ENCODE results near the gene COL9A3.

The COL9A3 gene

DNA sequence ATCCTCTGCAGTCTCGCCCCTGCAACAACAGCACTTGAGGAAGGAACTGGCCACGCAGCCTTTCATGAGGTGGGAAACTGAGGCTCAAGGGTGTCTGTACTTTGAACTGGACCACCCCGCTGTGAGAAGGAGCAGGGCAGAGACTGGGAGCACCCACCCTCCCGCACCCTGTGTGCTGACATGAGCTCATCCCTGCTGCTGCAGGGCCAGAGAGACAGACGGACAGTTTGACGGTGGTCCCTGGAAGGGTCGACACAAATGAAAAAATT lies 37.5 kb upstream of the COL9A3 start:
- no peak for DNase-seq

DNA sequence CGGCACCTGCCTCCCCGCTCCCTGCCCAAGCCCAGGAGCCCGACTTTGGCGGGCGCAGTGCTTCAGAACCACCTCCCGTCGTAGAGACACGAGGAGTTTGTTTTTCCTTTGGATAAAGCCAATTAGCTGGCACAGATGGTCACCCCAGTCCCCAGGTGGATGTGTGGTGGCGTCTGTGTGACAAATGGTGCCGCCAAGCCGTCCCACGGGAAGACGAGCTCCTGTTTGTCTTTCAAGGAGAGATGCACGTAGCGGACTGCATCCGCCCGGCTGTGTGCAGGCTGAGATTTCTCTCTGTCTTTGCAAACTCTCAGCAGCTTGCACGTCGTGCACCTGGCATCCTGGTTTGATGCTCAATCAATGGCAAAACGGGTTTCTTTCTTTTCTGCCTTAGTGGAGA lies 36.6 kb upstream of the COL9A3 start:
- no peak for DNase-seq

DNA sequence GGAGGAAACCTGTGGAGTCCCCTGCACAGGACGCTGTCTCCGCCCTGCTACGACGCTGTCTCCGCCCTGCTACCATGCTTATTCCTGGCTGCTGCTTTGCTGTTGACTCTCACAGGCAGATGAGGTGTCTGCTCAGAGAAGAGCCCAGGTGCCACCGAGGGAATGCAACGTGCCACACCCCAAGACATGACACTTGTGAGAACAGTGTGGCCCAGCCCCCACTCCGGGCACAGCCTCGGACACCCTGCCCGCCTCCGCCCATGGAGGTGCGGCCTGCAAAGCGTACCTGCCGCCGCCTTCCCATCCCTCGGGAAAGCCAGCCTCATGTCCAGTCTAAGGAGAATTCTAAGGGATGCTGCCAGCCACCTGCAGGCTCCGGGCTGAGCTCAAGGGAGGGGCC lies 36.2 kb upstream of the COL9A3 start:
- no peak for DNase-seq

DNA sequence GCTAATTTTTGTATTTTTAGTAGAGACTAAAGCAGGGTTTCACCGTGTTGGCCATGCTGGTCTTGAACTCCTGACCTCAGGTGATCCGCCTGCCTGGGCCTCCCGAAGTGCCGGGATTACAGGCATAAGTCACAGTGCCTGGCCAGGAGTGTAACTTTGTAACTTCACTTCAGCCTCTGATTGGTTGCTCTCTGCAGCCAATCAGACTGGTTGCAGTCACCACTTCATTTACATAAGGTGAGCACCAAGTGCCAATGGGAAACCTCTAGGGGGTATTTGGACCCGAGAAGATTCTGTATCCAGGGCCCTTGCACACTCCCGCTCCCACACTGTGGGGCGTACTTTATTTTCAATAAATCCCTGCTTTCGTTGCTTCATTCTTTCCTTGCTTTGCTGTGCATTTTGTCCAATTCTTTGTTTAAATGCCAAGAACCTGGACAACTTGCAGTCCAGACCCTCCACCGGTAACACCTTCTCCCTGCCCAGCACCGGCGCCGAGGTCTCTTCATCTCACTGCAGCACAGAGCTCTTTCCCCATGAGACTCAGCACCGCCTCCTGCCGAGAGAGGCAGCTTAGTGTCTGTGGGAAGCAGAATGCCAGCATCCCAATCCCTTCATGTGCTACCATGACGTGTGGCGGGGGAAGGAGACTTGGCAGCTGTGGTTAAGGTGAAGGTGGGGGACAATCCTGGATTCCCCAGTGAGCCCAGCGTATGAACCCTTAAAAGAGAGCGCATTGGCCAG lies 34.5 kb upstream of the COL9A3 start:
- no peak for DNase-seq

DNA sequence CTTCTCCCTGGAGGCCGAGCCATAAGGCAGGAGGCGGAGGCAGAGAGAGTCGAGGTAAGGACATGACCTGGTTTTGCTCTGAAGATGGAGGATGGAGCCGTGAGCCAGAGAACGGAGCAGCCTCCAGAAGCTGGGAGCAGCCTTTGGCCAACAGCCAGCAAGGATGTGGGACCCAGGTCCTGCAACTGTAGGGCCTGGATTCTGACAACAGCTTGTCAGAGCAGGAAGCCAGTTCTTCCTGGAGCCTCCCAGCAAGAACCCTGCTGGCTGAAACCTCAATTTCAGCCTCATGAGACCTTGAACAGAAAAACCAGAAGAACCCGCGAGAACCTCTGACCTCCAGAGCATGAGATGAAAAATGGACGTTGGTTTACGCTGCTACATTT lies 34.0 kb upstream of the COL9A3 start:
- no peak for DNase-seq

DNA sequence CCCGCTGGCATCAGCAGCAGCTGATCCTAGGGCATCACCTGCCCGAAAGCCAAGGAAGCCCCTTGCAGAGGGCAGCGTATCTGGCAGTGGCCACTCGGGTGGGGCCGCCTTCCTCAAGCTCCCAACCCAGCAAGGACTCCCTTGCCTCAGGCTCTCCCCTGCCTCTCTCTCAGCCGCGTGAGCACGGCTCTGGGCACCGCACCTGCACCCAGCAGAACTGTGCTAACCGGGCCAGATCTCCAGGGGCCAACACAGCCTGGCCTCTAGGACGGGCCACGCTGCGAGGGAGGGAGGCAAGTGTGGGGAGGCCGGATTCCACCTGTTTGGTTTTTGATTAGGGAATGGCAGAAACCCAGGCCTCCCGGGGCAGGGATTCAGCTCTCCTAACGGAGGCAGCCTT lies 32.4 kb upstream of the COL9A3 start:
- DNase-seq: no peak

DNA sequence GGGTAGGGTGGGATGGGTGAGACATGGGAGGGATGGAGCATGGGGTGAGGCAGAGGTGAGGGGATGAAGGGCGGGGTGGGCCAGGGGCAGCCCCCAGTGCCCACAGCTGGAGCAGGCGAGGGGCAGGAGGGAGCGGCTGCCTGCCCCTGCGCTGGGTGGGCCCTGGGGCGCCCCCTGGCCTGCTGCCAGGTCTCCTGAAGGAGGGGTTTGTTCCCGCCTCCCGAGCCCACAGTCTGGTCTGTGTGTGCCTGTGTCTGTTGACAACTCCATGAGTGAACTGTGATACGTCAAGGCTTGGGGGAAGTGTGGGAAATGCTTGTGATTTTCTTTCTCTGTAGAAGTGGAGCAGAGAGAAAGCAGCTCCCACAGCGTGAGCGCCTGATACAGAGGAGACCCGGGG lies 31.5 kb upstream of the COL9A3 start:
- DNase-seq: no peak

DNA sequence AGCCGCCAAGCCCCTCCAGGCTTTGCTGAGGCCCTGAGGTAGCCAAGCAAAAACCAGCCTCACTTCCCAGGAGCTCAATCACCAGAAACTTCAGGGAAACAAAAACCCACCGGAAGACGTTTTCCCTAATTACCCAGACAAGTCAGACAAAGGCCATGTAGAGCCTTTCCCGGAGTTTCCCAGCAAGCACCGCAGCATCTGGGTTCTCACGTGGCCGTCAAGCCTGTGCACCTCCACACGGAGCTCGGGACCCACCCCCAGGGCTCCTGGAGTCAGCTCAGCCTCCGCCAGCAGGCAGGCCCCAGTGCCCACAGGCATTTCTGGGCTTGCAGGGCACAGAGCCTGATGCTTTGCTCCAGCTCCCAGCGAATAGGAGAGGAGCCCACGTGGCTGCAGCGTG lies 30.7 kb upstream of the COL9A3 start:
- DNase-seq: no peak

DNA sequence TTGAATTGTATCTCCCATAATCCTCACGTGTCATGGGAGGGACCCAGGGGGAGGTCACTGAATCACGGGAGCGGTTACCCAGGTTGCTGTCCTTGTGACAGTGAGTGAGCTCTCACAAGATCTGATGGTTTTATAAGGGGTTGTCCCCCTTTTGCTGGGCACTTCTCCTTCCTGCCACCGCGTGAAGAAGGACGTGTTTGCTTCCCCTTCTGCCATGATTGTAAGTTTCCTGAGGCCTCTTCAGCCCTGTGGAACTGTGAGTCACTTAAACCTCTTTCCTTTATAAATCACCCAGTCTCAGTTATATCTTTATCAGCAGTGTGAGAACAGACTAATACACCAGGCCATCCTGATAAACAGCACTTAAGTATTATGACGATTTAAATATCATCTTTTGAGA lies 29.5 kb upstream of the COL9A3 start:
- no peak for DNase-seq

DNA sequence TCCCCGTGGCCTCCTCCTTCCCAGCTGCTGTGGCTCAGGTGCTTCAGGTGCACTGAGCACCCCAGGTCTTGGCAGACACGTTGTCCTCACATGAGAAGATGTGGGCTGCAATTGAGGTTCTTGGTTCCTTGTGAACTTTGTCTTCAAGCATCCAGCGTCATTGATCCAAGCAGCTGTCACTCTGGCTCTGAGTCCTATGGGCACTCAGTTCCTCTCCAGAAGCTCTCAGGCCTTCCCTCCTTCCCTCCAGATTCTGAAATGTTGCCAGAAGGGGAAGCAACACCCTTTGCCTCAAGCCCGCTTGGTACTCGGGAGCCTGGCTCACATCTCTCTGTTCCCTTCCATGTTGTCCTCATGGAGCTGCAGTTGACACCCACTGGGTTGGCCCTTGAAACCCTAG lies 29.0 kb upstream of the COL9A3 start:
- no peak for DNase-seq

DNA sequence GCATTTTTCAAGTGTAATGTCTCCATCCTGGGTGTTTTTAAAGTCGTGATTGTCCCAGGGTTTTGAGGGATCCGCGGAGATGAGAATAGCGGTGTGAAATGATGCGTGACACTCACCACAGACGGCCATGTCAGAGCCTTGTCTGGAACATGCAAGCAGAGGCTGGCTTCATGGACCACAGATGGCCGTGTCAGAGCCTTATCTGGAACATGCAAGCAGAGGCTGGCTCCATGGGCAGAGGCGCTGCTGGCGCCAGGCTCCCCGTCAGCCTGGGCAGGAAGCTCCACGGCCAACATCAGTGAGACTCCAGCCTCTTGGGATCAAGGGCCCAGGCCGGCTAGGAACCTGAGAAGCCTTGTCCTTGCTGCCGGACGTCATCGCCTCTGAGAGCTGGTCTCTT lies 28.2 kb upstream of the COL9A3 start:
- no peak for DNase-seq

DNA sequence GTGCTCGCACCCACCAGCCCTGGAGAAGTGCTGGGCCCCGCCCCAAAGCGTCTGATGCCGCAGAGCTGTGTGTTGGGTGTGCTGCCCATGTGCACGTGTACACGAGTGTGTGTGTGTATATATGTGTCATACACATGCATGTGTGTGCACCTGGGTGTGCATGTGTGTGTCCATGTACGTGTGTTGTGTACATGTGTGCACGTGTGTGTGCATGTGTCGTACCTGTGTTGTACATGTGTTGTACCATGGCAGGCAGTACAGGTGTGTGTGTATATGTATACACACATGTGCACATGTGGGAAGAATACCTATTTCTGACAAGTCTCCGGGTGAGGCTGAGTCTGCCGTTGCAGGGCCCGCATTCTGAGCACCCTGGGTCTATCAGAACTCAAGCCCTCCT lies 26.8 kb upstream of the COL9A3 start:
- no peak for DNase-seq

DNA sequence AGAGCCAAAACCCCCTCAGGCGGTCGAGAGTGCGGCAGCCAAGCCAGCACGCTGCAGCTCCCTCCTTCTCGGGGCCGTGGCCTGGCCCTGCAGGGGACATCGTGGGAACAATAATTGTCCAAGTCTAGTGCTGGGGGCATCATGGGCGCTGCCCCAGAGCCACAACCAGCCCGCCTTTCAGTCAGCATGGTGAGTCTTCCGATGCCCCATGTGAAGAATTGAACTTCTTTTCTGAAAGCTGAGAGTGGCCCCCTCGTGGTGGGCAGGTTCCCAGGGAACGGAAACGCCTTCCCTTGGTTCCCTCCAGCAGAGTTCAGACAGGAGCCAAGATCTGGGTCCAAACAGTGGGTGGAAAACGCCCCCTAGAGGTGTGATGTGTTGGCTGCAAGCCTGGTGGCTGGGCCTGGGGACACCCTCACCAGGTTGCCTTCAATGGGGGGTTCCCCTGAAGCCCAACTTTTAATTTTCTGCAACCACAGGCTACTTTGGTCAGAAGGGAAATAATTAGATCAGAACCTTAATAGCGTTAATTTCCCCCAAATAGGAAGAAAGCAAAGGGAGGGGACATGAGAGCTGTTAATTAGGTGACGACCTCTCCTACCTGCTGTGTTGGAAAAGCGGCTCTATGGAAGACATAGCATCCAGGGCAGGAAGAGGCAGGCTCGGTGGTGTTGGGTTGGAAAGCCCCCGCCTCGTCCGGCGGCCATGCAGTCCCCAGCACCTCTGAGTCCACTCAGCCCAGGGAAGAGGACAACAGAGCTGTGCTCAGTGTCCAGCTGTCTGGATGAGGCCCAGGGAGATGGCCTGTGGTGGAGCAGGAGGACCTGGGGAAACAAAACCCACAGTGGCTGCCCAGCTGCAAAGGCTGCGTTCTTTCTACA lies 25.3 kb upstream of the COL9A3 start:
- peak; percentile 67 for DNase-seq

DNA sequence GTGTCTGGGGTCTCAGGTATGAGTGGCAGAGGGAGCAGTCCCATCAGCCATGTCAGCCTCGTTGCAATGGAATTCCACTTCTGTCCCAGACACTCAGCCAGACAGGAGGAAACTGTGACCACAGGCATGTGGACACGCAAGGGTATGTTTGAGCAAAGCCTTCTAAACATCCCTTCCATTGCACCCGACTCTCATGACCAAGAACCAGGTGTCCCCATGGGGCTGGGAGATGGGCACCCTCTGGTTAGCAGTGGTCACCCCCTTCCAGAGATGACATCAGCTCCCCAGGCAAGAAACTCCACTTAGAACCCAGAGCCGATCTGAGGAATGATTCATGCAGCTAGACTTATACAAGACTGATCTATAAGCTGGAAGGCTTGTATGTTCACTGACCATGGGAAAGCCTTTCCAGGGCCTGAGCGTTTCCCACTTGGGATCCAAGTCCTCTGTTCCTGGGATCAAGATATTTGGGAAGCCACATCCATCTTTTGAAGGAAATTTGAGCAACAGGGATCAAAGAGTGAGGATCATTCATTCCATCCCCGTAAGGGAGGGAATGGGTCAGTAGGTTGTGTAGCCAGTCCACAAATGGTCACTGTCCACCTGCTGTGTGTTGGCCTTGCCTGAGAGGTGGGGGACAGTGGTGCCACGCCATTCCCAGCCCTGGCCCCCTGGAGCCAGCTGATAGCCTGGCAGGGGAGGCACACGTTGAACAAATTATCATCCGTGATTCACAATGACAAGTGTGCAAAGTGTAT lies 24.5 kb upstream of the COL9A3 start:
- no peak for DNase-seq

DNA sequence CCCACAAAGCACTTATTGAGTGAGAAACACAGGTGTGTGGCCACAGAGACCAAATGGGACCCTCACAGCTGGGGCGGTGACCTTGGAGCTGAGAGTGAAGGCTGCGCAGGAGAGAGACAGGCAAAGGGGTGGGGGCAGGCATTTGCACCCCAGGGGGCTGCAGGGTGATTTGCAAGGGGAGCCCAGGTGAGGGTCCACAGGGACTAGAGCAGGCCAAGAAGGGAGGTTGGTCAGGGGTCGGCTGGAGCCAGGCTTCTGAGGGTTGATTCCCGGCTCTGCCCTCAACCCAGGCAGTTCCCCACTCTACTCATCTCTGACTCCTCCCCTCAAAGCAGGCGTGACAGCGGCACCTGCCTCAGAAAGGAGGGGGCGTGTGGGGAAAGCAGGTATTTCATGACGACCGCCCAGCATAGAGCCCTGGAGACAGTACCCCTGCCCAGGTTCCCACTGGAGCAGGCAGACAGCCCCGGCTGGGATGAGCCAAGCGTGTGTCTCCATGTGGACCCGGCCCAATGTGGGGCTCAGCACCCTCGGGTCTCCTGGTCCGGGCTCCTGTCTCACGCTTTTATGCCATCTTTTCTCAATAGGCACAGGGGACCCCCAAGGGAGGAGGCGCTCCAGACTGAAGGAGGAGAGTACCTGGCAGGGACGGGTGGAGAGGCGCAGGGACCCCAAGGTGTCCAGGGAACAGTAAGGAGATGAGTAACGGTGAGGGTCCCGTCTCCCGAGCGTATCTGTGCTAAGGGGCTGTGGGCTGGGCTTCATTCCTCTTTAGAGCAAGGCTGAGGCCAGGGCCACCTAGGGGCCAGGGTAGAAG lies 23.7 kb upstream of the COL9A3 start:
- DNase-seq: no peak

DNA sequence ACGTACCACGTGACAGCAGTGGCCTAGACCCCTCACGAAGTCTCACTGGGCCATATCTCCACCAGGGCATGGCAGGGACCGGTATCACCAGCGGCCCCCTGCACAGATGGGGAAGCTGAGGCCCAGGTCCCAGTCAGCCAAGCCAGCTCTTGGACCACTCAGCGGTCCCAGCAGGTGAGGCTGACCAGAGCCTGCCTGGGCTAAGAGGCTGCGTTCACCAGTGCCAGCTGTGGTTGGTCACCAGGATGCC lies 23.2 kb upstream of the COL9A3 start:
- no peak for DNase-seq

DNA sequence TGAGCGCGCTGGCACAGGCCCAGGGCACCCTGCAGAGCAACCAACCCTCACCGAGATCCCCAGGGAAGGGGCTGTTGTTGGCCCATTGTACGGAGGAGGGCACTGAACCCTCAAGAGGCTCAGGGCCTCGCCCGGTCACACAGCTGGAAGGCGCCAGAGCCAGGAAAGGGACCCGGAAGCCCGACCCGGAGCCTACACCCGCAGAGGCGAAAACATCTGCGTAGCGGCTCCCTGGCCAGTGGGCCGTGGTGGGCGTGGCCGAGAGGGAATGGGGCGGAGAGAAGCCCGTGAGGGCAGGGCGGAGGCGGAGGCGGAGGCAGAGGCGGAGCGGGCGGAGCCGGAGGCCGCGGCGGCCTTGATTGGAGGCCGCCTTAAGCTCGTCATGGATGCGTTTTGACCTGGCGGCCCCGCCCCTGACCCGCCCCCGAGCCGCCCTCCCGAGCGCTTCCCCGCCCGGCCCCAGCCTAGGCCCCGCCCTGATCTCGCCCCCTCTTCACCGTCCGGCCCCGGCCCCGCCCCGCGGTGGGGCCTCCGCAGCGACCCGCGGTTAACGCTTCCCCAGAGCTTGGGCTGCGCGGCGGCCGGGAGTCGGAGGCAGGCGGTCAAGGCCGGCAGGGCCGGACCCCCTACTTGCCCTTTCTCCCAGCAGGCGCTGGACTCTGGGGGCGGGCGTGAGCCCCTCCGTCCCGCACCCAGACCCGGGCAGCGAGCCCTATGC lies 22.7 kb upstream of the COL9A3 start:
- DNase-seq: peak; percentile 92

DNA sequence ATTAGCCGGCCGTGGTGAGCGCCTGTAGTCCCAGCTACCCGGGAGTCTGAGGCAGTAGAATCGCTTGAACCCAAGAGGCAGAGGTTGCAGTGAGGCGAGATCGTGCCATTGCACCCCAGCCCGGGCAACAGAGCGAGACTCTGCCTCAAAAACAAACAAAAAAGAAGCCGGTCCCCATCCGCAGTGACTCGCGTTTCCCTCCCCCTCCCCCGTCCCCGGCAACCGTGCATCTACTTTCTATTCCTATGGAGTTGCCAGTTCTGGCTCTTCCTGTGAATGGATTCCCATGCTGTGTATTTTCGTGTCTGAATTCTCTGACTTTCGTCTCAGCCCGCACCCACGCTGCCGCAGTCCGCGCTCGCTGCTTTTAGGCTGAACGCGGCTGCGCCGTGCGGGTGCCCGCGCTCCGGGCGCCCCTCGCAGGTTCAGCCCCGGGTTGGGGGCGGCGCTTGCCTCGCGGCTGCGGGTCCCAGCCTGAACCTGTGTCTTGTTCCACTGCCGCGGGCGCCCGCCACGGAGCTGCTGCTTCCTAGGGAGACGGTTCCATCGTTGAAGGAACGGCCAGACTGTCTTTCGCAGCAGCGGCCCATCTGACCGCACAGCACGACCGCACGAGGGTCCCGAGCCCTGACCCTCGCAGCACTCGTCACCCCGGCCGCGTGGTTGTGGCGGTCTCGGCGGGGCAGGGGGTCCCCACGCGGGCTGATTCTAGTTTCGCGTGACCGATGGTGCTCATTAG lies 21.7 kb upstream of the COL9A3 start:
- DNase-seq: no peak

DNA sequence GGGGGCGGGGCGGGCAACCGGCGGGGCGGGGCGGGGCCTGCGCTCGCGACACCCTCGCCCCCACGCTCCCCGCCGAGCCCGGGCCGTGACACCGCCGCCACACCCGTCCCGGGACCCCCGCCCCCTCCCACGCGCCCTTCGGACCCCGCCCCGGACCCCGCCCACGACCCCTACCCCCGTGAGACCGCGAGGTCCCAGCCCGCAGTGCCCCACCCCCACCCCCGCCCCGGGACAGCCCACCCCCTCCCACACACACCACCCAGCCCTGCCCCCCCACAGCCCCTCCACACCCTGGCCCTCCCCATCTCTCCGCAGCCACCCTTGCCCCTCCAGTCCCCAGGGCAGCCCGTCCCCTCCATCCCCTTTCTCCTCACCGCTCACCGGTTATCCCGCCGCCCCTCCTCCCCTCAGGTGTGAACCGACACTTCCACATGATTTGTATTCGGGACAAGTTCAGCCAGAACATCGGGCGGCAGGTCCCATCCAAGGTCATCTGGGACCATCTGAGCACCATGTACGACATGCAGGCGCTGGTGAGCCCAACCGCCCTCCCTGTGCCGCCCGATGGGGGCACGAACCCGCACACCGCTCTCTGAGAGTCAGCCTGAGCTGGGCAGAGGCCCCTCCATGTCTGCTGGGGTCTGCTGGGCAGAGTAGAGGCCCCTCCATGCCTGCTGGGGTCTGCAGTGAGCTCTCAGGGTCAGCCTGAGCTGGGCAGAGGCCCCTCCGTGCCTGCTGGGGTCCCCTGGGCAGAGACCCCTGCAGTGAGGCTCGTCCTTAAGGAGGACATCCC lies 20.0 kb upstream of the COL9A3 start:
- DNase-seq: no peak

DNA sequence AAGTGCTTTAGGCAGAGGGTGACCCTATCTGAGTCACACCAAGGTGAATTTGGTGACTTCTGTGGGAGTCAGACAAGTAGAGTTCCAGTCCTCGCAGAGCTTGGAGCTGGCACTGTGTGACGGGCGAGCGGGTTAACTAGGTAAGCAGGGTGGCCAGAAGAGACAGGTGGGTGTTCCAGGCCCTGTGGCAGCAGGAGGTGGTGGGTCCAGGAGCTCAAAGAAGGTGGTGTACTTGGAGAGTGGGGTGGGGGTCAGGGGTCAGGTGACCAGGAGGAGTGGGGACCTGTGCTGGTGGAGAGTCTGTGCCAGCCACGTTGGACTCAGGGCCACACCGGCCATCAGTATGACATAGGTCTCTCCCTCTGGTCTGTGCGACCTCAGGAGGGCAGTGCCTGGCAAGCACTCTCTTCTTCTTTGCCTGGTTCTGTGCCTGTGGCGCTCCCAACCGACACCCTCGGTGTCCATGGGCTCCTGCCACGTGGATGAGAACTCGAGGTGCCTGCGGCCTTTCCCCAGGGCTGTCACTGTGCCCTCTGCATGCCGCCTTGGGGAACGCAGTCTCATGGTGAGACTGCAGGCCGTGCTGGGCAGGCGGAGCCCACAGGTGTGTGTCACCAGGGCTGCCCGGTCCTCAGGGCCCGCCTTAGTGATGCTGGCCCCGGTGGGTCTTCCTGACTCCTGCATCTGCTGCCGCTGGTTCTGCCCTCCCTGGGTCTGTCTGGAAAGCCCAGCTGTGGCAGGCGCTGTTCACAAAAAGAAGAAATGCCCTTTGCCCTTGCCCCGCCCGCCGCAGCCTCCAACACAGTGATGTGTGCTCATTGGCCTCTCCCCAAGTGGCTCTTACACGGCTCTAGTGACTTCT lies 18.9 kb upstream of the COL9A3 start:
- no peak for DNase-seq
